ENCODE results near the gene TMEM26.

DNA sequence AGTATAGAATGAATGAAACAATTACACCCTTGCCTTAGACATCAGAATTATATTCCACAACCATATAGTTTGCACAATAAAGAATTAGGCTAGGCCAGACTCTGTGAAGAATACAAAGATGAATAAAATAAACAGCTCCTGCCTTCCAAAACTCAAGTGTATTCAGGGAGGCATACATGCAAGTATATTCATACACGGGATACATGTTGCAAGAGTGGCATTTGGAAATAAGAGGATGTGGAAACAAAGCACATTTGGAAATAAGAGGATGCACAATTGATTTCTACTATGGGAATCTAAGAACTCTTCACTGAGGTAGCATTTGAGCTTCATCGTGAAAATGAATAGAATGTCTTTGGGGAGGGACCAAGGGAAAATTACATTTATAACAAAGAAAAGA, 27.0 kb upstream of the TMEM26 start:
- no peak for TF ChIP-seq POLR2A (IDR thresholded peaks at IDR 0.05; ENCODE audit: low read depth, low read length)
- no peak for TF ChIP-seq POU2F2 (IDR thresholded peaks at IDR 0.05; ENCODE audit: low read depth, low read length)
- TF ChIP-seq POLR2AphosphoS5 (IDR thresholded peaks at IDR 0.05; ENCODE audit: low read depth, low read length) = no peak
- TF ChIP-seq SPI1 (IDR thresholded peaks at IDR 0.05; ENCODE audit: low read depth, low read length) = no peak
- no peak for TF ChIP-seq TAF1 (IDR thresholded peaks at IDR 0.05; ENCODE audit: low read depth, low read length)

Data from GM12891 (cell line).